H1 (cell line): ENCODE data around the gene PTX4.

Source experiments
- CREB1 ChIP-seq: IDR thresholded peaks from 2 replicates; pipeline ENCODE4 v1.6.1; 2012; ENCODE audit warnings: inconsistent platforms
- CTCF ChIP-seq, 3 experiments: IDR thresholded peaks; 1 replicate in 2 of 3; 2 replicates in 1 of 3; pipeline versions ENCODE4 v1.5.1 to v1.6.1; 2011; ENCODE audit warnings: low read length in 3 of 3, mild to moderate bottlenecking in 3 of 3, inconsistent platforms in 2 of 3, low read depth in 1 of 3, moderate library complexity in 1 of 3; ENCODE audit not compliant: insufficient read depth in 1 of 3; ENCODE audit errors: control extremely low read depth in 1 of 3
- E2F6 ChIP-seq: IDR thresholded peaks from 2 replicates; pipeline ENCODE4 v1.6.1; 2012; ENCODE audit warnings: inconsistent platforms
- POLR2A ChIP-seq, 2 experiments: IDR thresholded peaks; 1 replicate in 1 of 2; 2 replicates in 1 of 2; pipeline ENCODE4 v1.6.1; 2011; ENCODE audit warnings: low read depth in 2 of 2, low read length in 2 of 2, mild to moderate bottlenecking in 2 of 2; ENCODE audit errors: control extremely low read depth in 1 of 2
- SP1 ChIP-seq: IDR thresholded peaks from 2 replicates; pipeline ENCODE4 v1.6.1; 2011; ENCODE audit warnings: low read depth, low read length
- USF2 ChIP-seq: IDR thresholded peaks from 2 replicates; pipeline ENCODE4 v1.6.1; 2011; ENCODE audit warnings: low read length, improper control_type of control experiment
- YY1 ChIP-seq: IDR thresholded peaks from 2 replicates; pipeline ENCODE4 v1.6.1; 2011; ENCODE audit warnings: low read depth, mild to moderate bottlenecking, low read length

DNA sequence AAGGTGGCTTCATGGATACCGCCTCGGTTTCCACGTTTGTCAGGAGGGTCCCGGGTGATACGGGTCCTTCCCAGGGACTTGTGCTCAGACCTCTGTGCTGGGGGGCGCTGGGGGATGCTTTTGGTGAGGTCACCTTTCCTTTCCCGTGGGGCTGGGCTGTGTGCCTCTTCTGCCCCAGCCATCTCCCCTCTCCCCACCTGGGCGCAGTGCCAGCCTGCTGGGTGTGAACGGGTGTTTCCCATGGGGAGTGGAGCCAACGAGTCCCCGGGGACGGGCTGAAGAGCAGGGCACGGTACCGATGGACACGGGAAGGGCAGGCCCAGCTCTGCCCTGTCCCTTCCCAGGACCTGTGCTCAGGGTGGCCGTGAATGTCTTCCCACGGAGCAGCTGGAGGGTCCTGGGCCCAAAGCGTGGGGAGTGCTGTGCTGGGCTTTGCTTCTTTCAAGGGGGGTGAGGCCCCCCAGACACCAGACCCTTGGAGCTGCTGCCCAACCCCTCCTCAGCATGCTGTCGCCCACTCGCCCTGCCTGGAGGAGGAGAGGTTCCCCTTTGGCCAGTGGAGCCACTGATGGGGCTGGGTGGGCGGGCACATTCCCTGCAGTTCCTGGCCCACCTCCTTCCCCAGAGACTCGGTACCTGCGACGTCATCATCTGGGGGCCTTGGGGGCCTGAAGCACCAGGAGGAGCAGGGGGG is 19.9 kb upstream of the PTX4 start:
- TF ChIP-seq E2F6 (no peak), YY1 (no peak), SP1 (no peak), USF2 (no peak), CREB1 (no peak), POLR2A (IDR thresholded peaks at IDR 0.05; ENCODE audit: control extremely low read depth in 1 of 2, low read depth in 2 of 2, low read length in 2 of 2) (no peak), CTCF (IDR thresholded peaks at IDR 0.05; ENCODE audit: control extremely low read depth in 1 of 3, insufficient read depth in 1 of 3, low read depth in 1 of 3, low read length in 3 of 3) (no peak)
